Measurements from ENCODE around the gene SRM. TPM values are rescaled to one million over a fixed set of nuclear protein-coding genes. Genes with fewer than 3 reads are reported as not detected.

Gene SRM
- polyA plus RNA-seq, 3 donors, result 23.2 to 43.2 (median 37.6) TPM

Other genes with a start within 250 kb of the SRM start
- gene TARDBP, start 47.4 kb downstream of the SRM start, polyA plus RNA-seq, result 10 to 100 TPM; 49.4 to 79.5 (median 61.4) TPM
- gene MASP2, start 12.8 kb downstream of the SRM start, polyA plus RNA-seq, result not detected
- gene EXOSC10, start 39.9 kb upstream of the SRM start, polyA plus RNA-seq, result 10 to 100 TPM; 24.0 to 66.3 (median 27.4) TPM
- not detected for gene ANGPTL7, start 129.3 kb upstream of the SRM start, polyA plus RNA-seq
- 10 to 100 TPM in 1 of 3 donors, 1 to 10 TPM in 2; 2.0 to 29.4 (median 3.3) TPM for gene MTOR, start 202.5 kb upstream of the SRM start, polyA plus RNA-seq
- gene UBIAD1, start 213.2 kb upstream of the SRM start, polyA plus RNA-seq, result 10 to 100 TPM in 1 of 3 donors, 1 to 10 TPM in 2; 4.3 to 10.5 (median 9.8) TPM

All from CD14-positive monocyte (primary cell).